GM12875 (cell line): Measurements from ENCODE around the gene NAA11.

ENCODE experiments used
- H3K4me3 ChIP-seq: one replicate; pipeline ENCODE4 v1.5.1; 2011; ENCODE audit warnings: low read depth, low read length, control low read depth
- TF ChIP-seq, protein P1 (sequence below): IDR thresholded peaks from 2 replicates; pipeline ENCODE4 v1.5.1; 2011; ENCODE audit warnings: low read depth, mild to moderate bottlenecking, control low read depth, inconsistent platforms, low read length, moderate library complexity, borderline replicate concordance; ENCODE audit not compliant: insufficient read depth

NAA11 gene

DNA sequence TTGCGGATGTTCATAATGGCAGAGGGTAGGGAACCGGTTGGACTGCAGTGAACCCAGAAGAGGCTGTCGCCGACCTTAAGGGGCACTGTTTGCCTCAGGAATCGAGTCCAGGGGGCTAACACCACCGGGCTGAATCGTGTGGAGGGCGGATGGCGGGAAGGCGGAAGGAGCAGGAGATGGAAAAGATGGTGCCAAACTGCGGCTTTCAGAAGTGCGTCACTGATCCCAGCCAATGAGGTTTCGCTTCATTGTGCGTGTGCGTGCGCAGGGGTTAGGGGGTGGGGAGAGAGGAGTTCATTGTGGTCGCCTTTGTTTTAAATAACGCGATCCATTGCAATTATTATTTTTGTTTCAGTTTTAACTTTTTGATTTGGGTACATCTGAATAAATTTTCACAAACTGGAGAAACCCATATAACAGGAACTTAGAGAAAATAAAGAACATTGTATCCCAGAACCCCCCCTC is at the start of gene NAA11:
Gene NAA11 (minus strand): TSS at position 198 of the 465 bp plus-strand sequence. CDS start 184 bp downstream, at position 14.
- TF ChIP-seq, protein P1, sequence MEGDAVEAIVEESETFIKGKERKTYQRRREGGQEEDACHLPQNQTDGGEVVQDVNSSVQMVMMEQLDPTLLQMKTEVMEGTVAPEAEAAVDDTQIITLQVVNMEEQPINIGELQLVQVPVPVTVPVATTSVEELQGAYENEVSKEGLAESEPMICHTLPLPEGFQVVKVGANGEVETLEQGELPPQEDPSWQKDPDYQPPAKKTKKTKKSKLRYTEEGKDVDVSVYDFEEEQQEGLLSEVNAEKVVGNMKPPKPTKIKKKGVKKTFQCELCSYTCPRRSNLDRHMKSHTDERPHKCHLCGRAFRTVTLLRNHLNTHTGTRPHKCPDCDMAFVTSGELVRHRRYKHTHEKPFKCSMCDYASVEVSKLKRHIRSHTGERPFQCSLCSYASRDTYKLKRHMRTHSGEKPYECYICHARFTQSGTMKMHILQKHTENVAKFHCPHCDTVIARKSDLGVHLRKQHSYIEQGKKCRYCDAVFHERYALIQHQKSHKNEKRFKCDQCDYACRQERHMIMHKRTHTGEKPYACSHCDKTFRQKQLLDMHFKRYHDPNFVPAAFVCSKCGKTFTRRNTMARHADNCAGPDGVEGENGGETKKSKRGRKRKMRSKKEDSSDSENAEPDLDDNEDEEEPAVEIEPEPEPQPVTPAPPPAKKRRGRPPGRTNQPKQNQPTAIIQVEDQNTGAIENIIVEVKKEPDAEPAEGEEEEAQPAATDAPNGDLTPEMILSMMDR = no peak
- H3K4me3 ChIP-seq = no peak within 1 kb of the TSS

DNA sequence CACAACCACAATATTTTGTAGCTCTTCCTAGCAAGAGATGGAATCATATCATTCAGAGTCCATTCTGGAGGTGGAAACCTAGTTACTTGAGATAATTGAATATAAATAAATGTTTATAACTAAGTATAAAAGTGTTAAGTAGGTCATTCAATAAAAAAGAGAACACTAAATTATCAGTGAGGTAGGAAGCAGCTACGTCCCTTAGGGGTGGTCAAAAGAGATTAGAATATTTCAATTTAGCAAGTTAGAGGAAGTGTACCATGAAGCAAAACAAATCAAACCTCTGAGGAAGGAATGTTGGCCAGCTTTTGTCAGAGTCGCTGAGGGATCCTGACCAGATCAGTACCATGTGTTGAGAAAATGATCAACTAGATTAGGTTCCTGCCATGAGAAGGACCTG is 44.2 kb upstream of the NAA11 start:
- TF ChIP-seq, protein P1 = no peak
- no peak overlapping the region for H3K4me3 ChIP-seq

DNA sequence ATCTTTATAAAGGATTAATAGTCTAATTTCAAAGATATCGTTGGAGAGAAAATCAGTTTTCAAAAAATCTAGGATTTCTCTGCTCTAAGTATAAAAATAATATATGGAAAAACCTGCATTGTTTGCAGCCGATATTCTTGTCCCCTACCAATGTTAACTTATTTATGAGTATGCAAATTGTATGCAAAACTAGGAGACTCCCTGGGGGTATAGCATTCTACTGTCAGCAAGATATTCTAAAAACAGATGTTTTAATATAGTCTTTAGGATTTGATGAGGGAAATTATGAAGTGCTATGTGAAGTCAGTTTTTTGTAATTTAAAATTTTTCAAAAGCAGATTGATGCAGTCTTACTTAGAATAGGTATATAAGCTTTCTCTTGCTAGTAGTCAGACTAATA is 41.2 kb upstream of the NAA11 start:
- TF ChIP-seq, protein P1 = no peak
- no peak overlapping the region for H3K4me3 ChIP-seq

DNA sequence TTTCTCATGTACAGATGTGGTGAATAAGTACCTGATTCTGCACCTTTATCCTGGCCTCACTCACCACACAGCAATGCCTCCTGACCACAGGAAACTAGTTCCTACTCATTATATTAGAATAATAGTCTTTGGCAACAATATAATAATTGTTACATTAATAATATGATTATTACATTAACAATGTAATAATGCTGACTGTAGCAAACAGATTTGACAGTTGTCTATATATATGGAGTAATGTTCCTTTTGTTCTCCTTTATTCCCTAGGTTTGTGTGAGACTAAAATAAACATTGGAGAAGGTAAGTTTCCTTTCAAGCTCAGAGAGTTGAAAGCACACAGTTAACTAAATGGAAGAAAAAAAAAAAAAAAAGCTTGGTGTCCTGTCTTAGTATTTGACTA is 40.6 kb upstream of the NAA11 start:
- TF ChIP-seq, protein P1 = no peak
- no peak overlapping the region for H3K4me3 ChIP-seq

DNA sequence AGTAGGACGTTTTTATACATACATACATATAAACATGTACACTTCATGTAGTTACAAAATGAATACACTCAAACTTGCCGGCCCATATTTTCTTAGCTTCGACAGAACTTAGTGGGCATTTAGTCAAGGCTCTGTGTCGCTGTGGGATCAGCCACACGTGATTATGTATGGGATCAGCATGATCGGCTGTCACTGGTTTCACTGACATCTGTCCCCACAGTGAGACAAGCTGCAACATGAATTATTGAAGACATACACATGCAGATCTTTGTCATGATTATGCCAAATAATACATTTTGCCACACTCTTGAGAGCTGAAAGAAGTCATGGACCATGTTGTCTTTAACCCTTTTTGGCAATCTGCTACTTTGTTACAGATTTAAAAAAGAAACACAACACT is 38.2 kb upstream of the NAA11 start:
- TF ChIP-seq, protein P1 = no peak
- no peak overlapping the region for H3K4me3 ChIP-seq

DNA sequence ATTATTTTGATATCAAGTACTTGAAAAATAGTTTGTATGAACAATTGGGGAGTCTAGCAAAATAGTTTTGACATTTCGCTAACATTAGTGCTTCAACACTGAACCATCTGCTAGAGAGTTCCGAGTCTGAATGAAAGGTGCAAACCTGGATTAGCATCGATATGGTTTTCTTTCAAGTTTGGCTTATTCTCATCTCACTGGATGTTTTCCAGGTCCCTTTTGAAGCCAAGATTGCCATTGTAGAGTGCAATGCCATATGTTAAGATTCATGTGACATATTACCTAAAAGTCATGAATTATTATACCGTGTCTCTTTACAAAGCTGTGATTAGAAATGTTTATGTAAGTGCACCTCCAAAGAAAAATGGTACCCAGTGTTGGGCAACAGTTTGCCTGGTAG is 36.8 kb upstream of the NAA11 start:
- TF ChIP-seq, protein P1 = no peak
- H3K4me3 ChIP-seq = no peak overlapping the region

DNA sequence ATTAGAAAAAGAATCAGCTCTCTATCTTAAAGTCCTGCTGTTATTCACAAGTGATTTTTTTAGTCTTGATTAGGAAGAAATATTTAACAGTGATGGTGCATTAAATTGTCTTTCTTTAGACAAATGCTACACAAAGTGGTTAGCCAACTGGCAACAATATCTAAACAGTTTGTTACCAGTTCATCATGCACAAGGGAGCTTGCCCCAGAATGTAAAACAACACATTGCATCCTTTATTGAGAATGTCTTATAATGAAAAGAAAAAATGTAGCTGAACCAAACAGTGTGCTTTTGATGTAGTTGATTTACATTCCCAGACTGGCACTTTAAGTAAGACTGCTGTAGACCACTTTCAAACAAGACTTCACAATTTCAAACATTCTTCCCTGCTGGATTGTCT is 34.1 kb upstream of the NAA11 start:
- TF ChIP-seq, protein P1 = no peak
- H3K4me3 ChIP-seq = no peak overlapping the region
